Measurements from ENCODE around the gene ASPSCR1. TPM values are rescaled to one million over a fixed set of nuclear protein-coding genes. Genes with fewer than 3 reads are reported as not detected.

ASPSCR1 gene
- total and polyA plus RNA-seq, 2 of the 13 experiments (the other 11 are each of a cell fraction or from before 2014, with no cell fraction given), result 274 to 314 TPM

DNA sequence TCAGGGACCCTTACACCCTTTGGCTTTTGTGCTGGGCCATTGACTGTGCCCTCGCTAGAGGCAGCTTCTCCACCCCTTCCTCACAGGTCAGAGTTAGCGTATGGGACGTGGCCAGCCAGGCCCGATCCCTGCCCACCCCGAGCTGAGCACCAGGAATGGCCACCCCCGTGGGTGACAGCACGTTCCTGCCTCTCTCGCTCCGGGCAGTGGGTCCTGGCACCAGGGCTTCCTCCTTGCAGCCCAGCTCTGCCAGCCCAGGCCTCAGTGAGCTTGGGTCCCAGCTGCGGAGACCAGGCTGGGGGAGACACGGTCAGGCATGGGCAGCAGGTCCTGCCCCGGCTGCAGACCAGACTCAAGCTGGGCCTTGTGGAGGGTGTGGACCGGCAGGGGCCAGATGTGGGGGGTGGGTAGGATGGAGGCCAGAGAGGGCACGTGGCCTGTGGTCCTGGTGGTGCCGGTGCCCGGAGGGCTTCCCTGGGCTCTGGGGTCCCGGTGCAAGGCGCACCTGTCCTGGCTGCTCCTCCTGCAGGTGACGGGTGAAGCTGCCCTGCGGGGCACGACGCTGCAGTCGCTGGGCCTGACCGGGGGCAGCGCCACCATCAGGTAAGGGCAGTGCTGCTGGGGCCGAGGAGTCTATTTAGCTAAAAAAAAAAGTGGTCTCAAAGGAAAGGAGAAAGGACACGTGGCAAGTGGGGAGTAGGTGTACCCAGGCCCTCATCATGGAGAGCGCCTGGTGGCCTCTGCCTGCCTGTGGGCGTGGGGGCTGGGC lies 18.2 kb downstream of the ASPSCR1 start (continued):
- TF ChIP-seq HDAC2 (CRISPR knock-in tag; IDR thresholded peaks at IDR 0.05) (peak; percentile 57; the same call in 1 of the 2 replicates), ZNF282 (IDR thresholded peaks at IDR 0.05; ENCODE audit: partially characterized antibody) (no peak), EEA1 (CRISPR knock-in tag; IDR thresholded peaks at IDR 0.05; ENCODE audit: borderline replicate concordance) (0 out of 2 replicates have a peak, but pooled peaks have one; percentile 74), ZNF160 (CRISPR knock-in tag; IDR thresholded peaks at IDR 0.05) (peak; percentile 81; the same call in 1 of the 2 replicates), EP300 (IDR thresholded peaks at IDR 0.05; ENCODE audit: low read depth in 2 of 2, low read length in 2 of 2) (no peak), EP300 (CRISPR knock-in tag; IDR thresholded peaks at IDR 0.05; ENCODE audit: borderline replicate concordance) (peak; percentile 26; the same call in 1 of the 2 replicates), NFE2L2 (IDR thresholded peaks at IDR 0.05; ENCODE audit: low read length) (no peak), ZBTB38 (CRISPR knock-in tag; IDR thresholded peaks at IDR 0.05) (peak; percentile 36; the same call in 1 of the 2 replicates), KDM1A (CRISPR knock-in tag; IDR thresholded peaks at IDR 0.05) (0 out of 2 replicates have a peak, but pooled peaks have one; percentile 20), REPIN1 (CRISPR knock-in tag; IDR thresholded peaks at IDR 0.05; ENCODE audit: borderline replicate concordance, low read depth) (no peak), MAZ (IDR thresholded peaks at IDR 0.05; ENCODE audit: borderline replicate concordance, low read depth, low read length) (0 out of 2 replicates have a peak, but pooled peaks have one; percentile 14), MAZ (CRISPR knock-in tag; IDR thresholded peaks at IDR 0.05; ENCODE audit: low read depth) (no peak; the same call in 1 of the 2 replicates)
- TF ChIP-seq, protein P1, sequence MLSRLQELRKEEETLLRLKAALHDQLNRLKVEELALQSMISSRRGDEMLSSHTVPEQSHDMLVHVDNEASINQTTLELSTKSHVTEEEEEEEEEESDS (CRISPR knock-in tag; IDR thresholded peaks at IDR 0.05; ENCODE audit: borderline replicate concordance), result no peak
- TF ChIP-seq, protein P2, sequence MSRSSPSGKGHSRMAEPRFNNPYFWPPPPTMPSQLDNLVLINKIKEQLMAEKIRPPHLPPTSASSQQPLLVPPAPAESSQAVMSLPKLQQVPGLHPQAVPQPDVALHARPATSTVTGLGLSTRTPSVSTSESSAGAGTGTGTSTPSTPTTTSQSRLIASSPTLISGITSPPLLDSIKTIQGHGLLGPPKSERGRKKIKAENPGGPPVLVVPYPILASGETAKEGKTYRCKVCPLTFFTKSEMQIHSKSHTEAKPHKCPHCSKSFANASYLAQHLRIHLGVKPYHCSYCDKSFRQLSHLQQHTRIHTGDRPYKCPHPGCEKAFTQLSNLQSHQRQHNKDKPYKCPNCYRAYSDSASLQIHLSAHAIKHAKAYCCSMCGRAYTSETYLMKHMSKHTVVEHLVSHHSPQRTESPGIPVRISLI (CRISPR knock-in tag; IDR thresholded peaks at IDR 0.05; ENCODE audit: borderline replicate concordance), result peak; percentile 91
- TF ChIP-seq, protein P3, sequence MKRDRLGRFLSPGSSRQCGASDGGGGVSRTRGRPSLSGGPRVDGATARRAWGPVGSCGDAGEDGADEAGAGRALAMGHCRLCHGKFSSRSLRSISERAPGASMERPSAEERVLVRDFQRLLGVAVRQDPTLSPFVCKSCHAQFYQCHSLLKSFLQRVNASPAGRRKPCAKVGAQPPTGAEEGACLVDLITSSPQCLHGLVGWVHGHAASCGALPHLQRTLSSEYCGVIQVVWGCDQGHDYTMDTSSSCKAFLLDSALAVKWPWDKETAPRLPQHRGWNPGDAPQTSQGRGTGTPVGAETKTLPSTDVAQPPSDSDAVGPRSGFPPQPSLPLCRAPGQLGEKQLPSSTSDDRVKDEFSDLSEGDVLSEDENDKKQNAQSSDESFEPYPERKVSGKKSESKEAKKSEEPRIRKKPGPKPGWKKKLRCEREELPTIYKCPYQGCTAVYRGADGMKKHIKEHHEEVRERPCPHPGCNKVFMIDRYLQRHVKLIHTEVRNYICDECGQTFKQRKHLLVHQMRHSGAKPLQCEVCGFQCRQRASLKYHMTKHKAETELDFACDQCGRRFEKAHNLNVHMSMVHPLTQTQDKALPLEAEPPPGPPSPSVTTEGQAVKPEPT (CRISPR knock-in tag; IDR thresholded peaks at IDR 0.05; ENCODE audit: low read depth), result peak; percentile 28; the same call in 1 of the 2 replicates
- TF ChIP-seq, protein P4, sequence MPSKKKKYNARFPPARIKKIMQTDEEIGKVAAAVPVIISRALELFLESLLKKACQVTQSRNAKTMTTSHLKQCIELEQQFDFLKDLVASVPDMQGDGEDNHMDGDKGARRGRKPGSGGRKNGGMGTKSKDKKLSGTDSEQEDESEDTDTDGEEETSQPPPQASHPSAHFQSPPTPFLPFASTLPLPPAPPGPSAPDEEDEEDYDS (CRISPR knock-in tag; IDR thresholded peaks at IDR 0.05), result peak; percentile 30; the same call in 1 of the 2 replicates
- TF ChIP-seq, protein P5, sequence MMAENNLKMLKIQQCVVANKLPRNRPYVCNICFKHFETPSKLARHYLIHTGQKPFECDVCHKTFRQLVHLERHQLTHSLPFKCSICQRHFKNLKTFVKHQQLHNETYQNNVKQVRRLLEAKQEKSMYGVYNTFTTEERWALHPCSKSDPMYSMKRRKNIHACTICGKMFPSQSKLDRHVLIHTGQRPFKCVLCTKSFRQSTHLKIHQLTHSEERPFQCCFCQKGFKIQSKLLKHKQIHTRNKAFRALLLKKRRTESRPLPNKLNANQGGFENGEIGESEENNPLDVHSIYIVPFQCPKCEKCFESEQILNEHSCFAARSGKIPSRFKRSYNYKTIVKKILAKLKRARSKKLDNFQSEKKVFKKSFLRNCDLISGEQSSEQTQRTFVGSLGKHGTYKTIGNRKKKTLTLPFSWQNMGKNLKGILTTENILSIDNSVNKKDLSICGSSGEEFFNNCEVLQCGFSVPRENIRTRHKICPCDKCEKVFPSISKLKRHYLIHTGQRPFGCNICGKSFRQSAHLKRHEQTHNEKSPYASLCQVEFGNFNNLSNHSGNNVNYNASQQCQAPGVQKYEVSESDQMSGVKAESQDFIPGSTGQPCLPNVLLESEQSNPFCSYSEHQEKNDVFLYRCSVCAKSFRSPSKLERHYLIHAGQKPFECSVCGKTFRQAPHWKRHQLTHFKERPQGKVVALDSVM (CRISPR knock-in tag; IDR thresholded peaks at IDR 0.05), result peak; percentile 40; the same call in 1 of the 2 replicates
- TF ChIP-seq, protein P6, sequence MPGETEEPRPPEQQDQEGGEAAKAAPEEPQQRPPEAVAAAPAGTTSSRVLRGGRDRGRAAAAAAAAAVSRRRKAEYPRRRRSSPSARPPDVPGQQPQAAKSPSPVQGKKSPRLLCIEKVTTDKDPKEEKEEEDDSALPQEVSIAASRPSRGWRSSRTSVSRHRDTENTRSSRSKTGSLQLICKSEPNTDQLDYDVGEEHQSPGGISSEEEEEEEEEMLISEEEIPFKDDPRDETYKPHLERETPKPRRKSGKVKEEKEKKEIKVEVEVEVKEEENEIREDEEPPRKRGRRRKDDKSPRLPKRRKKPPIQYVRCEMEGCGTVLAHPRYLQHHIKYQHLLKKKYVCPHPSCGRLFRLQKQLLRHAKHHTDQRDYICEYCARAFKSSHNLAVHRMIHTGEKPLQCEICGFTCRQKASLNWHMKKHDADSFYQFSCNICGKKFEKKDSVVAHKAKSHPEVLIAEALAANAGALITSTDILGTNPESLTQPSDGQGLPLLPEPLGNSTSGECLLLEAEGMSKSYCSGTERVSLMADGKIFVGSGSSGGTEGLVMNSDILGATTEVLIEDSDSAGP (CRISPR knock-in tag; IDR thresholded peaks at IDR 0.05; ENCODE audit: borderline replicate concordance), result peak; percentile 92; the same call in 1 of the 2 replicates
